WERI-Rb-1 (cell line): ENCODE data around the gene STRIP2.

Source experiments
- DNase-seq: peaks from one replicate; pipeline ENCODE4 v3.0.0-alpha.2; 2020
- H3K27ac ChIP-seq: fragments of 250-450 bp; sonication (Bioruptor Pico); 2 replicates; pipeline ENCODE4 v1.5.1; 2020; ENCODE audit warnings: mild to moderate bottlenecking, moderate library complexity
- H3K27me3 ChIP-seq: fragments of 250-450 bp; sonication (Bioruptor Pico); 2 replicates; pipeline ENCODE4 v1.5.1; 2021; ENCODE audit warnings: mild to moderate bottlenecking, low read depth, moderate library complexity; ENCODE audit not compliant: insufficient read depth, severe bottlenecking
- H3K36me3 ChIP-seq: fragments of 250-450 bp; sonication (Bioruptor Pico); 2 replicates; pipeline ENCODE4 v1.5.1; 2020; ENCODE audit warnings: mild to moderate bottlenecking, moderate library complexity
- H3K4me3 ChIP-seq: 2 replicates; pipeline ENCODE4 v1.5.1; 2011; ENCODE audit warnings: low read depth, mild to moderate bottlenecking, control low read depth, low read length
- H3K9me3 ChIP-seq: fragments of 250-450 bp; sonication (Bioruptor Pico); 2 replicates; pipeline ENCODE4 v1.5.1; 2021; ENCODE audit warnings: mild to moderate bottlenecking, moderate library complexity; ENCODE audit not compliant: severe bottlenecking
- CTCF ChIP-seq: IDR thresholded peaks from 2 replicates; pipeline ENCODE4 v1.5.1; 2011; ENCODE audit warnings: low read depth, mild to moderate bottlenecking, control low read depth, inconsistent platforms, low read length

STRIP2 gene

GRCh38 chr7:129493555-129493954, 59.3 kb downstream of the STRIP2 start:
- Histone ChIP-seq H3K4me3 (no peak overlapping the region), H3K36me3 (no peaks in the 10 kb centered on the region; the same call in 1 of the 2 replicates), H3K27me3 (no peaks in the 10 kb centered on the region), H3K9me3 (no peaks in the 10 kb centered on the region), H3K27ac (no peak overlapping the region)
- no peak for DNase-seq
- TF ChIP-seq CTCF = no peak

- H3K4me3 ChIP-seq = no peak overlapping the region
- DNase-seq = no peak
- H3K36me3 ChIP-seq = no peaks in the 10 kb centered on the region; the same call in 1 of the 2 replicates
- H3K27me3 ChIP-seq = no peaks in the 10 kb centered on the region
- no peaks in the 10 kb centered on the region for H3K9me3 ChIP-seq
- TF ChIP-seq CTCF = no peak
- H3K27ac ChIP-seq = no peak overlapping the region
Observed at GRCh38 chr7:129494041-129494440, 59.8 kb downstream of the STRIP2 start.

- no peaks in the 10 kb centered on the region for H3K36me3 ChIP-seq
- DNase-seq = no peak
- H3K27me3 ChIP-seq = no peaks in the 10 kb centered on the region
- H3K27ac ChIP-seq = no peak overlapping the region
- no peak for TF ChIP-seq CTCF
- H3K9me3 ChIP-seq = no peaks in the 10 kb centered on the region
- no peak overlapping the region for H3K4me3 ChIP-seq
Observed at GRCh38 chr7:129495987-129496386, 61.8 kb downstream of the STRIP2 start.

- no peak for TF ChIP-seq CTCF
- H3K9me3 ChIP-seq = no peaks in the 10 kb centered on the region
- no peak for DNase-seq
- no peak overlapping the region for H3K4me3 ChIP-seq
- no peaks in the 10 kb centered on the region for H3K27me3 ChIP-seq
- no peaks in the 10 kb centered on the region for H3K36me3 ChIP-seq
- no peak overlapping the region for H3K27ac ChIP-seq
Observed at GRCh38 chr7:129496653-129497052, 62.4 kb downstream of the STRIP2 start.

GRCh38 chr7:129497156-129497555, 62.9 kb downstream of the STRIP2 start:
- H3K9me3 ChIP-seq = no peaks in the 10 kb centered on the region

More at GRCh38 chr7:129497156-129497555, 62.9 kb downstream of the STRIP2 start:
- TF ChIP-seq CTCF = no peak
- H3K27ac ChIP-seq = no peak overlapping the region
- H3K4me3 ChIP-seq = no peak overlapping the region
- DNase-seq = no peak
- no peaks in the 10 kb centered on the region for H3K27me3 ChIP-seq
- no peaks in the 10 kb centered on the region for H3K36me3 ChIP-seq
